ENCODE data around the gene KRT25.

DNA sequence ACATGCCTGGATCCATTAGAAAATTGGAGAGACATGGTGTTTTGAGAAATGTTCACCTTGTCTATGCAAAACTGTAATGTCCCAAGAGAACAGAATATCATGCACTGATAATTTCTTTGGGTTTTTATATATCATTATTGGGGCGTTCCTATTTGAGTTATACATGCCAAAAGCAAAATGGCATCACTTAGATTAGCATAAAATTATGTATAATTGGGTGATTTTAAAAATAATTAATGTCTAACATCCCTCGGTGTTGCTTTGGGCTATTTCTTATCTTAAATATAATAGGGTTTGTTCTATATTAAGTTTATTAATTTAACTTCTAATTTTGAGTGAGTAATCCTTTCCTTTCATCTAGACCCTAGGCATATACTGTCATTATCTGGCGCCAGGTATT, 44.7 kb upstream of the KRT25 start, which contains the start of gene KRT28:
- TF ChIP-seq PAX5 (IDR thresholded peaks at IDR 0.05; ENCODE audit: insufficient read depth, low read length, severe bottlenecking): no peak
- no peak for TF ChIP-seq POLR2A (IDR thresholded peaks at IDR 0.05; ENCODE audit: low read depth, low read length)
- TF ChIP-seq TAF1 (IDR thresholded peaks at IDR 0.05; ENCODE audit: low read depth, low read length): no peak
- no peak for TF ChIP-seq SPI1 (IDR thresholded peaks at IDR 0.05; ENCODE audit: low read depth, low read length)
- no peak for TF ChIP-seq POLR2AphosphoS5 (IDR thresholded peaks at IDR 0.05; ENCODE audit: low read depth, low read length)
- TF ChIP-seq POU2F2 (IDR thresholded peaks at IDR 0.05; ENCODE audit: low read depth, low read length): no peak
